Ramos (cell line): ENCODE data around the gene AIF1L.
"Not testable (repeated sequence)": the region's sequence is repeated elsewhere in the genome, so short reads cannot be mapped to it uniquely, and the experiment has no call there.

Experiments used
- in situ Hi-C: fragments of 300-500 bp; cut with MboI; formaldehyde crosslinking; loops from one replicate; pipeline ENCODE4 v1.14.3; 2022; ENCODE audit warnings: low sequenced_read_pairs; ENCODE audit not compliant: unreplicated experiment

The AIF1L gene

DNA sequence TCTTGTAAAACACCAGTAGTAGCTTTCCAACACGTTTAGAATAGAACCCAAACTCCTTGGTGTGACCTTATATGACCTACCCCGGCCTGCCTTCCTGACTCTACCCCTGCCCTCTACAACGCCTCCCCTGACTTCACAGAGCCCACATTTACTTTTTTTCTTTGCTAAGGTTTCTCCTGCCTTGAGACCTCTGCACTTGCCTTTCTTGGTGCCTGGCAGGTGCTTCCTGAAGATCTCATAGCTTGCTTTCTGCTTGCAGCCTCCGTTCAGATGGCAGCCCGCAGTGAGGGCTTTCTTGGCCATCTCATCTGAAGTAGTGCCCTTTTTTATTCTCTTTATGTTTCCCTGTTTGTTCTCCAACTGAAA lies 53.3 kb downstream of the AIF1L start:
- in situ Hi-C loops, result no loop called here

DNA sequence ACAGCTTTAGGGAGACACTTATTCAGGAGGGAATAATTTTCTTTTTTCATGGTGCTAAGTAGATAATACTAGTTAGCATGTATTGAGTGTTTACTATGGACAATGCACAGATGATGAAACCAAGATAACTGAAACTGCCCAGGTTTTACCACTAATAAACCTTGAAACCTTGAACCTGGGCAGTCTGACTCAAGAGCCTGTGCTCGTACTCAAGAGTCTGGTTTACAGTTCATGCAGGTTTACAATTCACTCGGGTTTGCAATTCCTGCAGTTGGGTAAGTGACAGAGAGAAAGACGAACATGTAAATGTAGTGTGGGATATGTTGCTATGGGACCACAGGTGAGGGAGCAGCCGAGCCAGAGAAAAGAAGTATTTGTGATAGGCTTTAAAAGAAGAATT lies 57.3 kb downstream of the AIF1L start:
- in situ Hi-C loops, result no loop called here

- in situ Hi-C loops, result not testable (repeated sequence)
Measured at GRCh38 chr9:131158673-131159072, 62.3 kb downstream of the AIF1L start.

DNA sequence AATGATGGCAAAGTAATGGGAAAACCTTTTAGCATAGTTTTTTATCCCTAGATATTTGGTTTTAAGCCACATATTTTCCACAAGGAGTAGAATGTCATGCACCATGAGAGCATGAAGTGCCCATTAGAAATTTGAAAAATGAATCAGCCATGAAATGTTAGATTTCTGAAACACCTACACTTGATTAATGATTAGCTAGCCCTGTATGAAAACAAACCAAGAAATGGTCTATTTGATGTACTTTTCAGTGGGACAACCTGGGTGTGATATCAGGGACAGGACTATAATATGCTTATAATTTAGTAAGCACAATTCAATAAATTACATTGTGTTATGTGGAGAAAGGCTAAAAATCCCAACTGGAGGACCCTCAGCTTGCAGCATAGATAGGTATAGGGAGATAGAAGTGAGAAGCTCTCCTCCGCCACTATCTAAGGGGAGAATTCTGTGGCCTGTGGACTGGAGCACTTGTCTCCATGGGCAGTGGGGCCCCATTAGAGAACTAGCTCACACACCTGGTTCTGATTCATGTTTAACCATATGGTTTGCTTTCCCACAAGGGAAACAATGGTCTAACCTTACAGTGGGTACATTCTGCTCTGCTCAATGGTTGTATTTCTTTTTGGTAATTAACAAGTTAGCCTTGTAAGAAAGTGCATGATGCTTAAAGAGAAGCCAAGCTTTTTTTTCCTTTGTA lies 64.2 kb downstream of the AIF1L start:
- in situ Hi-C loops, result no loop called here

DNA sequence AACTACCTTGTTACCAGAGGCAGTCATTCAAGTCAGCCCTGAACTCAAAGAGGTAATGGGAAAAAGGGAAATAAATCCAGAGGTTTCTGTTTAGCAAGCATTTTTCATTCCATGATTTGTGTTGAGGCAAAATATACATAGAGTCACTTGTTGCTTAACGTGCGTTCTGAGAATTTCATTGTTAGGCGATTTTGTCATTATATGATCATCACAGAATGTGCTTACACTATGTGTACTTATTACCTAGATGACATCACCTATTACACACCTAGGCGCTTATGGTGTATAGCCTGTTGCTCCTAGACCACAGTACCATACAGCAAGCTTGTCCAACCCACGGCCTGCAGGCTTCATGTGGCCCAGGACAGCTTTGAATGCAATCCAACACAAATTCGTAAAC lies 65.3 kb downstream of the AIF1L start:
- in situ Hi-C loops, result no loop called here

- in situ Hi-C loops, result no loop called here
Measured at GRCh38 chr9:131162886-131163285, 66.6 kb downstream of the AIF1L start.

DNA sequence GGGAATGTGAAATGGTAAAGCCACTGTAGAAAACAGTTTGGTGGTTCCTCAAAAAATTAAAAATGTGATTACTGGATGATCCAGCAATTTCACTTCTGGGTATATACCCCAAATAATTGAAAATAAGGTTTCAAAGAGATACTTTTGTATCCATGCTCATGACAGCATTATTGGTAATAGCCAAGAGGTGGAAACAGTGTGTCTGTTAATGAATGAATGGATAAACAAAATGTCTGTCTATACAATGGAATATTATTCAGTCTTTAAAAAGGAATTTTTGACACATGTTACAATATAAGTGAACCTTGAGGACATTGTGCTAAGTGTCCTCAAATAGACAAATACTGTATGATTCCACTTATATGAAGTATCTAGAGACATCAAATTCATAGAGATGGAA lies 69.2 kb downstream of the AIF1L start:
- in situ Hi-C loops, result no loop called here

DNA sequence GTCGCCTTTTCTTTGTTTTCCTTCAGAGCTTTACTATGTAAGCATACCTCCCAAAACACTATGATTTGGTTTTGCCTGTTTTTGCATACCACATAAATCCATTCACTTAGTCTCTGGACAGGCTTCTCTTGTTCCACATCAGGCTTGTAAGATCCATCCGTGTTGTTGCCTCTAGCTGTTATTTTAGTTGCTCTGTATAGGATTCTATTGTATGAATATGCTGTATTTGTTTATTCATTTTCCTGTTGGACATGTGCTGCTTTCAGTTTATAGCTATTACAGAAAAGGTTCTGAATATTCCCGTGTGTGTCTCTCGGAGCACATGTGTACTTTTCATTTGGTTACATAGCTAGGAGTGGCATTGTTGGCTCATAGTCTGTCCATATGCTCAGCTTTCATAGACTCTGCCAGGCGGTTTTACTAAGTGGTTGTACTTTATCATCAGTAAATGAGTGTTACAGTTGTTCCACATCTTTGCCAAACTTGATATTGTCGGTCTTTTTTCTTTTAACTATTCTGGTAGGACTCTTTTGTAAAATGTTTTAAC lies 70.9 kb downstream of the AIF1L start:
- in situ Hi-C loops, result no loop called here

DNA sequence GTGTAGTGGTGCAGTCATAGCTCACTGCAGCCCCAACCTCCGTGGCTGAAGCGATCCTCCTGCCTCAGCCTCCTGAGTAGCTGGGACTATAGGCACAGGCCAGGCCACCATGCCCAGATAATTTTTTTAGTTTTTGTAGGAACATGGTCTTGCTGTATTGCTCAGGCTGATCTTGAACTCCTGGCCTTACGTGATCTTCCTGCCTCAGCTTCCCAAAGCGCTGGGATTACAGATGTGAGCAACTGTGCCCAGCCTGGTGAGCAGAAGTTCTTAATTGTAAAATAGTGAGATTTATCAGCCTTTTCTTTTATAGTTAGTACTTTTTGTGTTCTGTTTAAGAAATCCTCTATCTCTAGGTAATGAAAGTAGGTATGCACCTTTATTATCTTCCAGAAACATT lies 71.6 kb downstream of the AIF1L start:
- in situ Hi-C loops, result no loop called here

GRCh38 chr9:131169563-131170240 lies 73.4 kb downstream of the AIF1L start:
- in situ Hi-C loops, result no loop called here
